C4-2B (cell line): ENCODE measurements around the gene FBXW5.

Experiments
- ZFX ChIP-seq: fragments of 450-650 bp; IDR thresholded peaks from 2 replicates; pipeline ENCODE4 v1.6.1; 2017
- TF ChIP-seq, protein P1 (sequence below): fragments of 450-650 bp; conservative IDR thresholded peaks from 2 replicates; pipeline ENCODE4 v1.5.1; 2017; ENCODE audit warnings: mild to moderate bottlenecking

DNA sequence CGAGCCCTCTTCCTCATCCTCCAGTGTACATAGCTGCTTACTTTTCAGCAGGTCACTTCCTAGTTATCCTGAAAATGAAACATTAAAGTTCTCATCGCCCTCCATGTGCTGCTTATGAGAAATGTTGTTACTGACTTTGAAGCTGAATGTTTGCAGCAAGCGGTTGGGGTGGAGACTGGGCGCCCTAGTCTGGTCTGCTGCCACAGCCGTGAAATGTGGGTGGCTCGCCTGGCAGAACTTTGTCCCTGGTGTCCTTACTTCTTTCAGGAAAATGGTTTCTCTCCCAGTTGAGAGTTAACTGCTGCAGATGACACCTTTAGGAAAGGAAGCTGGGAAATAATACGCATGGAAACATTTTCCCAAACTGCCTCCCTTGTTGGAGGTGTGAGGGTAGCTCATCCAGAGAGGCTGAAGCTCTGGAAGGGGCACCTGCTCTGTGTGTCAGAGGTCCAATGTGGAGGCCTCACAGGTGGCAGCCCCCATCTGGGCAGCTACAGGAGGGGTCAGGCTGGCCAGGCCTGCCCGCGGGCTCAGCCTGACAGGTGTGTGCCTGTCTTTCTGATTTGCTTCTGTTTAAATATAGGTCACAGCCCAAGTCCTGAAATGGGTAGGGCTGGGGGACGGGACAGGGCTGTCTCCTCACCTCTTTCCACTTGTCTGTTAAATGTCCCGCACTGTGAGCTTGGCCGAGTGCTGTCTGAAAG, 34.2 kb downstream of the FBXW5 start:
- TF ChIP-seq, protein P1, sequence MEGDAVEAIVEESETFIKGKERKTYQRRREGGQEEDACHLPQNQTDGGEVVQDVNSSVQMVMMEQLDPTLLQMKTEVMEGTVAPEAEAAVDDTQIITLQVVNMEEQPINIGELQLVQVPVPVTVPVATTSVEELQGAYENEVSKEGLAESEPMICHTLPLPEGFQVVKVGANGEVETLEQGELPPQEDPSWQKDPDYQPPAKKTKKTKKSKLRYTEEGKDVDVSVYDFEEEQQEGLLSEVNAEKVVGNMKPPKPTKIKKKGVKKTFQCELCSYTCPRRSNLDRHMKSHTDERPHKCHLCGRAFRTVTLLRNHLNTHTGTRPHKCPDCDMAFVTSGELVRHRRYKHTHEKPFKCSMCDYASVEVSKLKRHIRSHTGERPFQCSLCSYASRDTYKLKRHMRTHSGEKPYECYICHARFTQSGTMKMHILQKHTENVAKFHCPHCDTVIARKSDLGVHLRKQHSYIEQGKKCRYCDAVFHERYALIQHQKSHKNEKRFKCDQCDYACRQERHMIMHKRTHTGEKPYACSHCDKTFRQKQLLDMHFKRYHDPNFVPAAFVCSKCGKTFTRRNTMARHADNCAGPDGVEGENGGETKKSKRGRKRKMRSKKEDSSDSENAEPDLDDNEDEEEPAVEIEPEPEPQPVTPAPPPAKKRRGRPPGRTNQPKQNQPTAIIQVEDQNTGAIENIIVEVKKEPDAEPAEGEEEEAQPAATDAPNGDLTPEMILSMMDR = no peak
- TF ChIP-seq ZFX = no peak
